GM20431 (cell line): ENCODE measurements around the gene LIN7A.

ENCODE experiments used
- in situ Hi-C: fragments of 300-500 bp; cut with MseI, MboI; formaldehyde crosslinking; loops from one replicate; pipeline ENCODE4 v1.15.0; 2020; ENCODE audit warnings: low sequenced_read_pairs; ENCODE audit not compliant: unreplicated experiment

The LIN7A gene, protein sequence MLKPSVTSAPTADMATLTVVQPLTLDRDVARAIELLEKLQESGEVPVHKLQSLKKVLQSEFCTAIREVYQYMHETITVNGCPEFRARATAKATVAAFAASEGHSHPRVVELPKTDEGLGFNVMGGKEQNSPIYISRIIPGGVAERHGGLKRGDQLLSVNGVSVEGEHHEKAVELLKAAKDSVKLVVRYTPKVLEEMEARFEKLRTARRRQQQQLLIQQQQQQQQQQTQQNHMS

GRCh38 chr12:80937391-80938238 lies at the start of gene LIN7A:
LIN7A (minus strand) TSS chr12:80937934; CDS start chr12:80937722, 212 bp downstream.
- in situ Hi-C loops, result loop anchor here (25.0 kb wide), 1 partner anchor 175 kb away; no protein-coding TSS in a partner anchor

GRCh38 chr12:80986224-80986623 lies 48.5 kb upstream of the LIN7A start:
- in situ Hi-C loops, result no loop called here

DNA sequence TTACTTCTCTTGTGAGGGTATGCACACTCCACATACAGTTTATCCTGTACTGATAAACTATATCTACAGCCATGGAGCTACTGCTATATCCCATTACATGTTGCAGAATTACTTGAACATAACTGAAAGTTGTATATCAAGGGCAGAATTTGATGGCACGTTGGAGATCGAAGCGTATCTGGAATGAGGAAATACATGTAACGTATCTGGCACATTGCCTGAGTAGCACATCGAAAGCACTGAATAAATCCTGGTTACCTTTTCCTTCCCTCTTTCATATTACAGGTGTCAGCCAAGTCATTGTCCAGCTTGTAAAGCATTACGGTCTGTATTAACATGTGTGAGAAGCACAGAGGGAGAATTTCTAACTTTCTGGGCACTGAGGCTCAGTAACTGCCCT lies 42.1 kb upstream of the LIN7A start:
- in situ Hi-C loops, result no loop called here

DNA sequence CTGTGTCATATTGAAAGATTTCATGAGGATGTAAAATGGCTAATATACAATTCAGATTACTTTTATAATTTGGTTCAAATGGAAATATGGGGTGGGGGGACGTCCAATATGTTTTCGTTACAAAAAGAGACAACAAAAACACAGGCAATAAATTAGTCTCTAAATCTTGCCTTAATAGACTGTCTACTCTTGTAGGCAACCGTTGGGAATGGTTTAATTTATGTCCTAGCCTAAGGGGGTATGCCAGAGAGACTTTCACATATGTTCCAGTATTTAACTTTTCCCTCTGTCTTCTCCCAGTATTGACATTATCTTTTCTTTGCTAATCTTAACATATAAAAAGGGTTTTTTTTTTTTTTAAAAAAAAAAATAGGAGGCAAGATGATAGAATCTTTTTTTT lies 41.5 kb upstream of the LIN7A start:
- in situ Hi-C loops, result no loop called here

GRCh38 chr12:80977346-80977745 lies 39.6 kb upstream of the LIN7A start:
- in situ Hi-C loops, result no loop called here

DNA sequence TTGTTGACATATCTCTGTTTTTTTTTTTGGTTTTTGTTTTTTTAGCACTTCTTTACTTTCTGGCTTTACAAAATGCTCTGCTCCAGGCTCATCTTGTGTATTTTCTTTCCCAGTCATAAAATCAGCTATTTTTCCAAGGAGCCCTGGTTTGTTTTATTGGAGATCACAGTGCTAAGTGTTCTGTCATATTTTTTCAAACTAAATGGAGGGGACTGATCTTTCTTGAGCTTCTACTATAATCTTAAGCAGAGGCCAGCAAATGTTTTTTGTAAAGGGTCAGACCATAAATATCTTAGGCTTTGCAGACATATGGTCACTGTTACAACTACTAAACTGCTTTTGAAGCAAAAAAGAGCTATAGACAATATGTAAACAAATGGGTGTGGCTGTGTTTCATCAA lies 30.6 kb upstream of the LIN7A start:
- in situ Hi-C loops, result no loop called here

DNA sequence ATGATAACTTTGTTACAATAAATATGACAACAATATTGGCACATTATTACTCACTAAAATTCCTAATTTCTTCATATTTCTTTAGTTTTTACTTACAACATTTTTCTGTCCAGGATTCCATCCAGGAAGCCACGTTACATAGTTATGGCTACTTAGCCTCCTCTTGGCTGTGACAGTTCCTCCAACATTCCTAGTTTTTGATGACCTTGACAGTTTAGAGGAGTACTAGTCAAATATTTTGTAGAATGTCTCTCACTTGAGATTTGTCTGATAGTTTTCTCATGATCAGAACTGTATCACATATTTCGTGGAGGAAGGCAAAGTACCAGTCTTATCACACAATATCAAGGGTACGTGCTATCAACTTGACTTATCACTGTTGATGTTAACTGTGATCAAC lies 29.8 kb upstream of the LIN7A start:
- in situ Hi-C loops, result no loop called here

GRCh38 chr12:80966001-80966400 lies 28.3 kb upstream of the LIN7A start:
- in situ Hi-C loops, result no loop called here

- in situ Hi-C loops, result no loop called here
These were observed 20.4 kb upstream of the LIN7A start for GRCh38 chr12:80958162-80958561.

DNA sequence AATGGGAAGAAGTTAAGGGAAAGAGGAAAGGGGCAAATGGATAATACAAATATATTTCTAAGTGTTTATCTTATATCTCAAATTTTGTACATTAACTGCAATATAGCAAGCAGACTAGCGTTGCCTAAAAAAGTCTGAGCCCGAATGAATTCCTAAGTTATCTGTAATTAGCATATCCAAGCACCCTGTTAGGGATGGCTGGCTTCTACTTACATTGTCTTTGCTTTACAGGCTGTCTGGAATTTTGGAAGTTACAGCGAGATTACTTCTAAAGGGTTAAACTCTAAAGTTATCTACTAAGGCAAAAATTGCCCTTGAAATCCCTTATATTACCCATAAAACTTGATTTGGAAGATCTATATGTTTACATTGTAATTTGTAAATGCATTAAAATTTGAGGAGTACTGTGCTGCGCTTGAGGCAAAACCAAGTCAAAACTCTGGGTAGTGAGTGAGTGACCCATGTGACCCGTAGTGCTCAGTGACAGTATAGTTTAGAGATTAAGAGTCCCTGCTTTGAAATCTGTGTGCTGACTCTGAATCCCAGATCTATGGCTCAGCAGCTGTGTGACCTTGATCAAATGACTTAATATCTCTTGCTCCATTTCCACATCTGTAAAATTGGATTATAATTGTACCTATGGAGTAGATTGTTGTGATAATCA lies 17.3 kb upstream of the LIN7A start:
- in situ Hi-C loops, result no loop called here

- in situ Hi-C loops, result no loop called here
These were observed 14.7 kb upstream of the LIN7A start for GRCh38 chr12:80952443-80952842.

DNA sequence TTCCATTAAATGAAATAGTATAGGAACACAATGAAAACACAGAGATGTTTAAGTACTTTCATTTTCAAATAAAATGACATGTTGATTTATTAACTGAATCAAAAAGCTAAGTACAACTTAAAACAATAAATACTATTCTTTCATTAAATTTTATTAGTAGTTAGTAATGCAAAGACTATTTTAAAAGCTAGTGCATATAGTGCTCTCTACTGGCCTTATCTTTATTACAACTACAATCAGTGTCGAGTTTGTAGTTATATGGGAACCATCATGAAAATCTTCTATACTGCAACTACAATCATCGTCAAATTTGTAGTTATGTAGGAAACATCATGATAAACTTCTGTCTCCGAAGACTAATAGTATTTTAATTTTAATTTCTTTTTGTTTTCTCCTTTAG lies 8.9 kb upstream of the LIN7A start:
- in situ Hi-C loops, result loop anchor here (25.0 kb wide), 1 partner anchor 184 kb away; no protein-coding TSS in a partner anchor

GRCh38 chr12:80943338-80943737 lies 5.6 kb upstream of the LIN7A start:
- in situ Hi-C loops, result loop anchor here (25.0 kb wide), 1 partner anchor 181 kb away; no protein-coding TSS in a partner anchor

DNA sequence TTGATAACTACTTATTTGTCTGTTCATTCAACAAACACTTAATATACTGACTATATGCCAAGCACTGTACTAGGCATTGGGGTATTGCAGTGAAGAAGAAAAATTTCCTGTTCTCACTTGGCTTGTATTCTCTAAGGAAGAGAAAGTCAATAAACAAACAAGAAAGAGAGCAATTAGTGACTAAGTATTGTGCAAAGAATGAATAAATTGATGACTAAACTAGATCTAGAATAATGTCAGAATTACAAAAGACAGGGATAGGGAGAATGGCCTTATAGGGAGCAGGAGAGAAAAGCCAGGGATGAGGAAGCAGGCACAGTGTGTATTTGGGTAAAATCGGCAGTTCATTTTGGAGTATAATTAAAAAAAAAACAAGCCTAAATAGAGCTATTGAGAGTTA lies 4.2 kb upstream of the LIN7A start:
- in situ Hi-C loops, result loop anchor here (25.0 kb wide), 1 partner anchor 180 kb away; no protein-coding TSS in a partner anchor

DNA sequence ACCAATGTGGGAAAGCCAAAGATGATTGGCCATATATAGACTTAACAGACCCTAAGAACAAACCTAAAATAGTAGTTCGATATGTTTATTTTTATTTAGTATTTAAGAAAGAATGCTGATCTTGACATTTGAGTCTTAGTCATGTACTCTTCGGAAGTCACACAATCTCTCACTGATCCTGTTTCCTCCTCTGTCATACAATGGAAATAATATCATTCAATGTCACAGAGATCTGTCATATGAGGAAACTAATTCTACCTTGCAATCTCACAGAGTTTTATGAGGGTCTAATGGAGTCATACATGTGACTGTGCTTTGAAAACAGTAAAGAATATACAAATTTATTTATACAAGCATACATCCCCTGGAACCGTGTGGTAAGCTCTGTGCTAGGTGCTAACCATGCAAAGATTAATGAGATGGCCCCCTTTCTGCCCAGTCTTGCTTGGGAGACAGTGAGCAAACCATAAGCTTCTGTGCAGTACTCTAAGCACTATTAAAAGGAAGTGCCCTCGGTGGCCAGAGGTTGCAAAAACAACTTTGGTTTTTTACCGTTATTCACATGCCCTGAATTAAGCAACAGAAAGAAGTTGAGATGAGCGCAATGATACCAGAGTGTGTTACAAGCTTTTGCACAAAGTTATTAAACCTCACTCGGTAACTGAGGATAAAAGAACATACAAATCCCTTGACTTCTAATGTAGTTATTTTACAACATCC lies 1.7 kb upstream of the LIN7A start:
- in situ Hi-C loops, result loop anchor here (25.0 kb wide), 1 partner anchor 177 kb away; no protein-coding TSS in a partner anchor

GRCh38 chr12:80938397-80938796 lies 663 bp upstream of the LIN7A start:
- in situ Hi-C loops, result loop anchor here (25.0 kb wide), 1 partner anchor 176 kb away; no protein-coding TSS in a partner anchor

- in situ Hi-C loops, result loop anchor here (25.0 kb wide), 1 partner anchor 175 kb away; no protein-coding TSS in a partner anchor
These were observed 918 bp downstream of the LIN7A start for GRCh38 chr12:80936642-80937390.

- in situ Hi-C loops, result loop anchor here (25.0 kb wide), 1 partner anchor 174 kb away; no protein-coding TSS in a partner anchor
These were observed 1.4 kb downstream of the LIN7A start for GRCh38 chr12:80936353-80936641.

DNA sequence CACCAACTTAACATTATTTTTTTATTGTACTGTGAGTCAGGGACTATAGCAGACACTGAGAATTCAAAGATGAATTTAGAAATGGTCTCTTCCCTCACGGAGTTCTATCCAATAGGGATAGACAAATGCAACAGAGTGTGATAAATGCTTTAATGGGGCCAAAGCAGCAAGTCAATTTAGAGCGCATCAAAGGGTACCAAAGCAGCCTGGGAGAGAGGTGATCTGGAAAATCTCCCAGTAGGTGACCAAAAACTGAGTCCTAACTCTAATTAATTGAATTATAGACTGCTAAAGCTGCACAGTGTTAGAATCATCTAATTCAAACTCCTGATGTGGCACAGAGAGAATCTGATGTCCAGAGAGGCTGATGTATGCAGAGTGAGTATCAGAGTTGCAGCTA lies 2.6 kb downstream of the LIN7A start:
- in situ Hi-C loops, result loop anchor here (25.0 kb wide), 1 partner anchor 173 kb away; no protein-coding TSS in a partner anchor
